Fibroblast of skin of left biceps (primary cell): Measurements from ENCODE around the gene TMEM143.
"Not testable (repeated sequence)": the region's sequence is repeated elsewhere in the genome, so short reads cannot be mapped to it uniquely, and the experiment has no call there.

ENCODE experiments used
- DNase-seq, 2 experiments: peaks; one replicate each; pipeline ENCODE4 v3.0.0-alpha.2; 2013; ENCODE audit warnings: low read depth in 2 of 2

The TMEM143 gene

GRCh38 chr19:48391100-48392005, 27.6 kb upstream of the TMEM143 start, which contains the start of gene KDELR1:
Gene KDELR1 (minus strand): TSS chr19:48391551. CDS start chr19:48391358, 193 bp downstream.
- peak in 1 of 2 experiments; percentile 32 for DNase-seq

- no peak for DNase-seq
Measured at GRCh38 chr19:48390188-48391099, 26.7 kb upstream of the TMEM143 start.

- DNase-seq: no peak
Measured at GRCh38 chr19:48386981-48387380, 23.2 kb upstream of the TMEM143 start.

- no peak for DNase-seq
Measured at GRCh38 chr19:48385461-48386087, 21.8 kb upstream of the TMEM143 start.

GRCh38 chr19:48382286-48382685, 18.5 kb upstream of the TMEM143 start:
- DNase-seq: no peak

GRCh38 chr19:48381178-48381950, 17.6 kb upstream of the TMEM143 start:
- no peak for DNase-seq

GRCh38 chr19:48379058-48379457, 15.3 kb upstream of the TMEM143 start:
- no peak for DNase-seq

- DNase-seq: no peak
Measured at GRCh38 chr19:48378194-48378570, 14.4 kb upstream of the TMEM143 start.

- DNase-seq: no peak
Measured at GRCh38 chr19:48373567-48373966, 9.8 kb upstream of the TMEM143 start.

GRCh38 chr19:48372904-48373303, 9.2 kb upstream of the TMEM143 start:
- DNase-seq: no peak

- not testable (repeated sequence) for DNase-seq
Measured at GRCh38 chr19:48371771-48372170, 8.0 kb upstream of the TMEM143 start.

GRCh38 chr19:48371367-48371766, 7.6 kb upstream of the TMEM143 start:
- DNase-seq: no peak

GRCh38 chr19:48370955-48371354, 7.2 kb upstream of the TMEM143 start:
- no peak for DNase-seq

GRCh38 chr19:48368936-48369335, 5.2 kb upstream of the TMEM143 start:
- DNase-seq: no peak

GRCh38 chr19:48367855-48368254, 4.1 kb upstream of the TMEM143 start:
- DNase-seq: no peak

GRCh38 chr19:48365602-48366001, 1.9 kb upstream of the TMEM143 start:
- no peak for DNase-seq

- DNase-seq: no peak
Measured at GRCh38 chr19:48364598-48365348, 1.0 kb upstream of the TMEM143 start.

GRCh38 chr19:48363500-48363809, 285 bp downstream of the TMEM143 start:
- no peak for DNase-seq

- peak; percentile 85 for DNase-seq
Measured at GRCh38 chr19:48362716-48363499, 832 bp downstream of the TMEM143 start.

GRCh38 chr19:48361912-48362311, 1.8 kb downstream of the TMEM143 start:
- no peak for DNase-seq
